HTR-8/SVneo (cell line): Measurements from ENCODE around the gene FAM89A.

ENCODE experiments used
- DNase-seq: peaks from one replicate; pipeline ENCODE4 v3.0.0; 2011; ENCODE audit warnings: low spot score, mixed read lengths; ENCODE audit not compliant: insufficient read length
- FAIRE-seq: peaks from 2 replicates; lab custom pipeline; 2011; peaks lifted over from hg19 to GRCh38; lab: Jason Lieb, UNC

FAM89A gene

DNA sequence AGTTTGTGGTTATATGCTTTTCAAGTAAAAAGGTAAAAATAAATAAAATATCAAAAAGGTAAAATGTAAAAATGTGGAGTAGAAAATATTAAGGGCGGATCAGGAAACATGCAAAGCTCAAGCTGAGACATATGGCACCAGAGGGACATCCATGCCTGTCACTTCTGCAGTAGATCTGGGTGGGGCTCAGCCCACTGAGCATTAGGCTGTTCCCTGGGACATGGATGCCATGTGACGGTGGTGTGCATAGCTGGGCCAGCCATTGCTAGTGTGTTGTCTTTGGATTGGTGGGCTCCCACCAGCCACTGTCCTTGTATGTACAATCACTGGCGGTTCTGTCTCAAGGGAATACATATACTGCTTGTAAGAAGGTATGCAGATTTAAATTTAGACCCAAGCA is 64.4 kb downstream of the FAM89A start:
- no peak for FAIRE-seq
- DNase-seq, result no peak

DNA sequence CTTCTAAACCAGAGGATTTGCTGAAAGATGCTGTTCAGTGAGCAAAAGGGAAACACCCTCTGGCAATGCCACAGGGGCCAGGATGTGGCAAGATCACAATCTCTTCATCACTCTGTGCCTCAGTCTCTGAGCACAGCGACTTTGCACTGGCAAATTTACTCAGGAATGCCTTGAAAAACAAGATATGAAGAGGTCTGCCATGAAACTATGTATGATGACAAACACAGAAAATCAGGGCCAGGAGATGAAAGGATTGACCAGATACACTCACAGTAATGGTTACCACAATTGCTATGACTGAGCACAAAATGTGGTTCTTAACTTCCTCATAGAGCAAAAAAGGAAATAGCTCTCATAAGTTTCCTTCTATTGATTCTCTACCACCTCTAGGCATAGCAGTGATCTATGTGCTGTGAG is 67.2 kb downstream of the FAM89A start:
- FAIRE-seq, result no peak

DNA sequence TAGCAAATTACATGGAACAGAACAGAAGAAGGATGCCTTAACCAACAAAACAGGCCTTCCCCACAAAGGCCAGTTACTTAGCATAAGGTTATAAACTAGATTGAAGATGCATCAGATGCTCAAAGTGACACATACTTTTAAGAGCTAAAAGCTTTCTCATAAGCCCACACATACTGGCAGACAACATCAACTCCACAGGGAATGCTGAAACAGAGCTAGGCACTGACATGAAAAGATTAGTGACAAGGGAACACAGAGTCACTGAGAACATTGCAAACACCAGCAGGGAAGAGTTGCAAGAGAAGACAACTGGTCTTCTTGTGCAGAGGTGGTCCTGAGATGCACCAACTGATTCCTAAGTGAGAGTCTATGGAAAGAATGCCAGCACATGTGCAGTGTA is 68.3 kb downstream of the FAM89A start:
- FAIRE-seq (no peak), DNase-seq (no peak)

More for the DNA sequence above, 67.2 kb downstream of the FAM89A start:
- no peak for DNase-seq

DNA sequence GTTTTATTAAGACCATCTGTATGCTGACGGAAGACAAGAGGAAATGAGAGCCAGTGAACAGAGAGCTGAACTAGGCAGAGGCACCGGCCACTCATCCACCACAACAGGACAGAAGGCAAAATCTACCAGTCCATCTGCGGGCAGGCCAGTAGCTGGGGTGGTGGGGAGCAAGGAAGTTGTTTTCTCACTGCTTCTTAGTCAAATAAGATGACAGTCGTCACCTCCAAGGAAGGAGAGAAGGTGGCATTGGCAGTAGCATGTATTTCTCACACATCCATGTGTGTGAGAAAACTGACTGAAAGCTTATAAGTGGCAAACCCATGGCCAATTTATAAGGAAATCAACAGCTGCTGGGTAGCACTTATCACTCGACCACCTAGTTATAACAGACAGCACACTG is 69.6 kb downstream of the FAM89A start:
- DNase-seq (no peak), FAIRE-seq (no peak)
